Measurements from ENCODE around the gene BIN1. TPM values are rescaled to one million over a fixed set of nuclear protein-coding genes. Genes with fewer than 3 reads are reported as not detected.
A peak's percentile ranks its signal among the peaks of the same experiment; 100 is the strongest.

BIN1 gene
- total RNA-seq, 4 donors from 2014 or later, result 36.1 to 101 (median 53.9) TPM

DNA sequence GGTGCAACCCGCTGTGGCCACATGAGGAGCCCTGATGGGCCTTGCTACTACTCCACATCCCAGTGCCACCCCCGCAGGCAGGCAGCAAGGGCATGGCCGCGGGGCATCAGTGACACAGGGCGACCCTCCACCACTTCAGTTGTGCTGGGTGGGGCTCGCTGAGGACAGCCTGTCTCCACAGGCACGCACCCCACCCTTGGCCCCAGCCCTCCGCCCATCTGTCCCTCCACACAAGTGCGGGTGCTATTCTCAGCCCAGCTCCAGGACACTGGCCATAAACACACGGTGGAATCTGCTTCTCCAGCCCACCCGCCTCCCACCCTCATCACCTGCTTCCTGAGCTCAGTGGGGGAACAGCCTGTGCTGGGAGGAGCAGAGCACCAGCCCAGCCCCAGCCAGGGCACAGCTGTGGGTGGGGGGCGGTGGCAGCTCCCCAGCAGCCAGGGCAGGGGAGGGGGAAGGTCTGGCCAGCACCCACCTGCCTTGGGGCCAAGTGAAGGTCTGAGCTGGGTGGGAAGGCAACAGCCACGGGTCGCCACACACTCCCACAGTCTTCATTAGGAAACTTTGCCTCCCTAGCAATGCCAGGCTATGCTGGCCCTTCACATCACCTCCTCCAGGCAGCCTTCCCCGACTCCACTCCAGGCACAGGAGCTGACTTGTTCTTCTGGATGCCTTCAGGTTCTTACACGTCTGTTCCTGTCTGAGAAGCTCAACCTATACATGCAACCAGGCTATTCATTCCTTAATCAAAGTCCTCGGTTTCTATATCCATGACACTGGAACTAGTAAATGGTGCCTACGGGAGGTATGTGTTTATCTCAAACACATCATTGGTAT lies 16.5 kb downstream of the BIN1 start:
- no peak for ATAC-seq
- 83% methylated on average over 2 to 5 of the region's 18 CpGs for WGBS, 2 donors (ENCODE audit: low coverage in 1 of 2)
- H3K4me1 ChIP-seq, result peaks cover 0 to 81% (median 34%) of the 10 kb centered on the region in 3 donors
- no peaks in the 10 kb centered on the region for H3K27me3 ChIP-seq
- no peak overlapping the region for H3K27ac ChIP-seq
- TF ChIP-seq POLR2A (IDR thresholded peaks at IDR 0.05) (no peak), EP300 (IDR thresholded peaks at IDR 0.05) (no peak), POLR2AphosphoS5 (IDR thresholded peaks at IDR 0.05) (no peak)
- TF ChIP-seq, protein P1, sequence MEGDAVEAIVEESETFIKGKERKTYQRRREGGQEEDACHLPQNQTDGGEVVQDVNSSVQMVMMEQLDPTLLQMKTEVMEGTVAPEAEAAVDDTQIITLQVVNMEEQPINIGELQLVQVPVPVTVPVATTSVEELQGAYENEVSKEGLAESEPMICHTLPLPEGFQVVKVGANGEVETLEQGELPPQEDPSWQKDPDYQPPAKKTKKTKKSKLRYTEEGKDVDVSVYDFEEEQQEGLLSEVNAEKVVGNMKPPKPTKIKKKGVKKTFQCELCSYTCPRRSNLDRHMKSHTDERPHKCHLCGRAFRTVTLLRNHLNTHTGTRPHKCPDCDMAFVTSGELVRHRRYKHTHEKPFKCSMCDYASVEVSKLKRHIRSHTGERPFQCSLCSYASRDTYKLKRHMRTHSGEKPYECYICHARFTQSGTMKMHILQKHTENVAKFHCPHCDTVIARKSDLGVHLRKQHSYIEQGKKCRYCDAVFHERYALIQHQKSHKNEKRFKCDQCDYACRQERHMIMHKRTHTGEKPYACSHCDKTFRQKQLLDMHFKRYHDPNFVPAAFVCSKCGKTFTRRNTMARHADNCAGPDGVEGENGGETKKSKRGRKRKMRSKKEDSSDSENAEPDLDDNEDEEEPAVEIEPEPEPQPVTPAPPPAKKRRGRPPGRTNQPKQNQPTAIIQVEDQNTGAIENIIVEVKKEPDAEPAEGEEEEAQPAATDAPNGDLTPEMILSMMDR (IDR thresholded peaks at IDR 0.05), result no peak
- H3K36me3 ChIP-seq, result no peaks in the 10 kb centered on the region
- H3K4me3 ChIP-seq, result no peak overlapping the region
- no peaks in the 10 kb centered on the region for H3K9me3 ChIP-seq

DNA sequence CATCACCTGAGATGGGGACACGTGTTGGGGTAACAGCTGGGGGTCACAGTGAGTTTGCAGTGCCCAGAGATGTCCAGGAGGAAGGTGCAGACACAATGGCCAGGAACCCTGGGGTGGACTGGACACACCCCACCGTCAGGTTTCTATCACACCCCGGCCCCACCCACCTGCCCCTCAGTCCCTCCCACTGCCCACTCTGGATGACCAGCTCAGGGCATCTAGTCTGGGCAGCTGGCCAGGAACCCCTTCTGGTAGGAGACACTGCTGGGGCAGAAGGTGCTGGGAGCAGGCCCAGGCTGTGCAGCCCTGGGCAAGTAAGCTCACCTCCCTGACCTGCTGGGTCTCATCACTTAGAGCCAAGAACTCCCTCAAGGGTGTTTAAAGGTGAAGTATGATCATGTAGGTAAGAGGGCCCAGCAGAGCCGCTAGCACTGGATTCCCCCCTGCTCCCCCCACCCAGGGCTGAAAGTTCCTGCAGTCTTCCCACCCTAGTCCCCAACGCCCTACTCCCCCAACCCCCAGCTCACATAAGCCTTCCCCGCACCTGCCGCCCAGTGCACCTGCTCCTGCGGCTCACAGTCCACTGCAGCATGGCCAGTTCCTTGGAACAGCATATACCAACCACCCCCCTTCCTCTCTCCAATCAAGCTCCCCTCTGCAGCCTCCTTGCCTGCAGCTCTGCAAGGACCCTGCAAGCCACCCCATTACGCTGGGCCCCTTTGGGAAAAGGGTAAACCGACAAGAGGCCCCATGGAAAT lies 17.3 kb downstream of the BIN1 start:
- Histone ChIP-seq H3K9me3 (no peaks in the 10 kb centered on the region), H3K27ac (no peak overlapping the region), H3K4me1 (peaks cover 0 to 81% (median 33%) of the 10 kb centered on the region in 3 donors), H3K4me3 (no peak overlapping the region), H3K27me3 (no peaks in the 10 kb centered on the region), H3K36me3 (no peaks in the 10 kb centered on the region)
- TF ChIP-seq POLR2AphosphoS5 (IDR thresholded peaks at IDR 0.05) (no peak), POLR2A (IDR thresholded peaks at IDR 0.05) (no peak), EP300 (IDR thresholded peaks at IDR 0.05) (no peak)
- TF ChIP-seq, protein P1 (IDR thresholded peaks at IDR 0.05), result no peak
- no peak for ATAC-seq
- 80 to 100% methylated on average over 1 to 2 of the region's 10 CpGs for WGBS, 2 donors (ENCODE audit: low coverage in 1 of 2)

DNA sequence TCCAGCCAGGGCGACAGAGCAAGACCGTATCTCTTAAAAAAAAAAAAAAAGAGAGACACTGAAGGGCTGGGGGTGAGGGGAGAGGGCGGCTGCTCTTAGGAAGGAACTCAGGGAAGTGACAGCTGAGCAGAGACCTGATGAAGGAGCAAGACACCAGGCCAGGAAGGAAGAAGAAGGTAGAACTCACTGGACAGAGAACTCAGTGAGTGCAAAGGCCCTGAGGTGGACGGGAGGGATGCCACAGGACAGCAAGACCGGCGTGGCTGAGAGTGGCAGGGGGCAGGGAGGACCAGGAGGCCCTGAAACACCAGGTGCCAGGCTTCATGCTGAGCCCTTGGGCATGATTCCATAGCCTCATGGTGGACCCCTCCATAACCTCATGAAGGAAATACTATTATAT lies 18.2 kb downstream of the BIN1 start:
- peaks cover 0 to 81% (median 31%) of the 10 kb centered on the region in 3 donors for H3K4me1 ChIP-seq
- no peaks in the 10 kb centered on the region for H3K27me3 ChIP-seq
- no peaks in the 10 kb centered on the region for H3K9me3 ChIP-seq
- no peak for TF ChIP-seq POLR2AphosphoS5 (IDR thresholded peaks at IDR 0.05)
- no peak for TF ChIP-seq POLR2A (IDR thresholded peaks at IDR 0.05)
- TF ChIP-seq EP300 (IDR thresholded peaks at IDR 0.05), result no peak
- TF ChIP-seq, protein P1 (IDR thresholded peaks at IDR 0.05), result no peak
- H3K27ac ChIP-seq, result peak overlapping the region in 1 of 4 donors; percentile 78
- no peak overlapping the region for H3K4me3 ChIP-seq
- ATAC-seq, result no peak
- WGBS, 2 donors (ENCODE audit: low coverage in 1 of 2), result 85 to 100% methylated on average over 4 to 5 of the region's 6 CpGs
- no peaks in the 10 kb centered on the region for H3K36me3 ChIP-seq

DNA sequence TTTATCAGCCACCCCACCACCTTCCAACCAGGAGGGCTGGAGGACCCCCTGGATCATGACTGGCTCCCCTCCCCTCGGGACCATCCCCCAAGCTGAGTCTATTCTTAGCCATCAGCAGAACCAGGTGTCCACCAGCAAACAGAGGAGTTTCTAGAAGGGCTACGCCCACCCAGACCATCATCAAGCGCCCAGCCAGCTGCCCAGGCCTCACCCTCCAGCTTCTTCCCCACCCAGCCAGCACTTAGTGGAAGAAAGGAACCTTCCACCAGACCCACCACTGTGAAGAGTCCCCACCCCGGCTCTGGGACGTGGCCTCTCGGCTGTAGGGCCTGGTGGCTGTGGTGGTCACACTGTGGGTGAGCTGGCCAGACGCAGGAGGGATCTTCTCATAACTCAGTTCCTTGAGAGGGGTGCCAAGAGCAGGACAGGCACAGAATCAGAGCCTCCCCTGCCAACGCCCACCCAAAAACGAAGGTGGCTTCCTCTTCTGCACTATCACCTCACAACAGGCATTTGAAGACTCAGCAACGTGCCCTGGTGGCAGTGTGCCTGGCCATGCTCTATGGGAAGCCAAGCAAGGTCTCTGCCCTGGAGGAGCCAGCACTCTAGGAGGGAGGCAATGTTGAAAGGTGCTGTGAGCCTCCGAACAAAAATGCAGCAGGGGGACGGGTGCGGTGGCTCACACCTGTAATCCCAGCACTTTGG lies 19.0 kb downstream of the BIN1 start:
- no peaks in the 10 kb centered on the region for H3K27me3 ChIP-seq
- H3K4me3 ChIP-seq, result no peak overlapping the region
- no peaks in the 10 kb centered on the region for H3K9me3 ChIP-seq
- H3K4me1 ChIP-seq, result peaks cover 0 to 81% (median 36%) of the 10 kb centered on the region in 3 donors
- ATAC-seq, result no peak
- H3K36me3 ChIP-seq, result no peaks in the 10 kb centered on the region
- TF ChIP-seq EP300 (IDR thresholded peaks at IDR 0.05), result no peak
- TF ChIP-seq POLR2A (IDR thresholded peaks at IDR 0.05), result no peak
- TF ChIP-seq POLR2AphosphoS5 (IDR thresholded peaks at IDR 0.05), result no peak
- 60 to 86% methylated on average over 1 to 4 of the region's 13 CpGs for WGBS, 2 donors (ENCODE audit: low coverage in 1 of 2)
- peak overlapping the region in 3 of 4 donors; percentile 78 to 81 (median 78) for H3K27ac ChIP-seq

Measured in gastroesophageal sphincter (tissue), 4 donors.